Astrocyte of the cerebellum (primary cell): Measurements from ENCODE around the gene PEX6.
A peak's percentile ranks its signal among the peaks of the same experiment; 100 is the strongest.

Experiments
- DNase-seq: peaks from one replicate; pipeline ENCODE4 v3.0.0-alpha.2; 2011; ENCODE audit warnings: low read depth
- H3K4me3 ChIP-seq: 2 replicates; pipeline ENCODE4 v1.5.1; 2011; ENCODE audit warnings: mild to moderate bottlenecking, low read depth, low read length, moderate library complexity
- CTCF ChIP-seq: IDR thresholded peaks from 2 replicates; pipeline ENCODE4 v1.5.1; 2012; ENCODE audit warnings: low read length, low read depth, moderate library complexity, mild to moderate bottlenecking; ENCODE audit errors: missing control alignments
- in situ Hi-C: cut with HindIII; loops from 2 replicates; pipeline ENCODE4 v1.10.0; 2017; ENCODE audit warnings: low sequenced_read_pairs

The PEX6 gene

GRCh38 chr6:43013097-43013842 is 34.3 kb upstream of the PEX6 start:
- peak overlapping the region; percentile 78 for H3K4me3 ChIP-seq

GRCh38 chr6:43012364-43012763 is 33.4 kb upstream of the PEX6 start:
- H3K4me3 ChIP-seq: no peak overlapping the region
- no peak for TF ChIP-seq CTCF
- in situ Hi-C loops: no loop called here
- no peak for DNase-seq

More at GRCh38 chr6:43013097-43013842, 34.3 kb upstream of the PEX6 start:
- TF ChIP-seq CTCF: no peak
- in situ Hi-C loops: no loop called here
- no peak for DNase-seq

GRCh38 chr6:43011207-43011606 is 32.2 kb upstream of the PEX6 start:
- no peak for DNase-seq
- in situ Hi-C loops: no loop called here
- TF ChIP-seq CTCF: no peak
- H3K4me3 ChIP-seq: no peak overlapping the region

GRCh38 chr6:43009124-43009523 is 30.1 kb upstream of the PEX6 start:
- no peak overlapping the region for H3K4me3 ChIP-seq
- DNase-seq: no peak
- in situ Hi-C loops: no loop called here
- peak; percentile 44 for TF ChIP-seq CTCF

- no peak overlapping the region for H3K4me3 ChIP-seq
- DNase-seq: no peak
- in situ Hi-C loops: no loop called here
- no peak for TF ChIP-seq CTCF
Observed at GRCh38 chr6:43007126-43007525, 28.1 kb upstream of the PEX6 start.

- DNase-seq: no peak
- in situ Hi-C loops: no loop called here
- TF ChIP-seq CTCF: no peak
- no peak overlapping the region for H3K4me3 ChIP-seq
Observed at GRCh38 chr6:43006251-43006650, 27.3 kb upstream of the PEX6 start.
